HUES64 (cell line): Measurements from ENCODE around the gene NADSYN1.

Experiments
- H3K27ac ChIP-seq: 2 replicates; pipeline ENCODE4 v1.7.0; 2013; ENCODE audit warnings: low read depth, low read length, inconsistent platforms
- H3K27me3 ChIP-seq: 2 replicates; pipeline ENCODE4 v1.6.1; 2013; ENCODE audit warnings: mild to moderate bottlenecking, low read length; ENCODE audit not compliant: insufficient read depth
- H3K36me3 ChIP-seq: 2 replicates; pipeline ENCODE4 v1.6.1; 2013; ENCODE audit warnings: mild to moderate bottlenecking, low read length; ENCODE audit not compliant: insufficient read depth
- H3K4me1 ChIP-seq: 2 replicates; pipeline ENCODE4 v1.6.1; 2013; ENCODE audit warnings: mild to moderate bottlenecking, low read length, moderate library complexity; ENCODE audit not compliant: insufficient read depth
- H3K4me3 ChIP-seq: 2 replicates; pipeline ENCODE4 v1.5.1; 2013; ENCODE audit warnings: mild to moderate bottlenecking, low read length, moderate library complexity
- H3K9ac ChIP-seq: 2 replicates; pipeline ENCODE4 v1.6.1; 2013; ENCODE audit warnings: mild to moderate bottlenecking, low read depth, low read length
- H3K9me3 ChIP-seq: 2 replicates; pipeline ENCODE4 v1.6.1; 2013; ENCODE audit warnings: low read depth, low read length; ENCODE audit not compliant: insufficient read depth
- WGBS: fragments of 150-250, 120-280 bp; methylation state at CpG from one replicate; pipeline ENCODE4 v1.1.7; 2013; ENCODE audit warnings: missing lambda C conversion rate; 5-methylcytosine and 5-hydroxymethylcytosine counted together

NADSYN1 gene

GRCh38 chr11:71444811-71445210 is 8.2 kb upstream of the NADSYN1 start:
- H3K27ac ChIP-seq, result no peak overlapping the region
- H3K4me1 ChIP-seq, result peaks cover 9% of the 10 kb centered on the region; the same call in 1 of the 2 replicates
- 95% methylated on average over 6 of the region's 6 CpGs for WGBS
- no peak overlapping the region for H3K9ac ChIP-seq
- no peaks in the 10 kb centered on the region; the same call in 1 of the 2 replicates for H3K9me3 ChIP-seq
- no peak overlapping the region for H3K4me3 ChIP-seq
- peaks cover 76% of the 10 kb centered on the region for H3K36me3 ChIP-seq
- H3K27me3 ChIP-seq, result no peaks in the 10 kb centered on the region

GRCh38 chr11:71446150-71446549 is 6.9 kb upstream of the NADSYN1 start:
- Histone ChIP-seq H3K27ac (no peak overlapping the region), H3K9ac (no peak overlapping the region), H3K4me3 (peak overlapping the region; percentile 95; the same call in 1 of the 2 replicates), H3K27me3 (no peaks in the 10 kb centered on the region), H3K4me1 (peaks cover 9% of the 10 kb centered on the region; the same call in 1 of the 2 replicates), H3K36me3 (peaks cover 62% of the 10 kb centered on the region), H3K9me3 (no peaks in the 10 kb centered on the region; the same call in 1 of the 2 replicates)
- WGBS, result 67% methylated on average over 1 of the region's 1 CpG

GRCh38 chr11:71446942-71447688 is 5.9 kb upstream of the NADSYN1 start:
- Histone ChIP-seq H3K27ac (no peak overlapping the region), H3K4me3 (peak overlapping the region; percentile 95), H3K27me3 (no peaks in the 10 kb centered on the region), H3K9me3 (no peaks in the 10 kb centered on the region; the same call in 1 of the 2 replicates), H3K36me3 (peaks cover 53% of the 10 kb centered on the region), H3K4me1 (peaks cover 17% of the 10 kb centered on the region), H3K9ac (peak overlapping the region; percentile 50)
- WGBS, result 50% methylated on average over 9 of the region's 9 CpGs

DNA sequence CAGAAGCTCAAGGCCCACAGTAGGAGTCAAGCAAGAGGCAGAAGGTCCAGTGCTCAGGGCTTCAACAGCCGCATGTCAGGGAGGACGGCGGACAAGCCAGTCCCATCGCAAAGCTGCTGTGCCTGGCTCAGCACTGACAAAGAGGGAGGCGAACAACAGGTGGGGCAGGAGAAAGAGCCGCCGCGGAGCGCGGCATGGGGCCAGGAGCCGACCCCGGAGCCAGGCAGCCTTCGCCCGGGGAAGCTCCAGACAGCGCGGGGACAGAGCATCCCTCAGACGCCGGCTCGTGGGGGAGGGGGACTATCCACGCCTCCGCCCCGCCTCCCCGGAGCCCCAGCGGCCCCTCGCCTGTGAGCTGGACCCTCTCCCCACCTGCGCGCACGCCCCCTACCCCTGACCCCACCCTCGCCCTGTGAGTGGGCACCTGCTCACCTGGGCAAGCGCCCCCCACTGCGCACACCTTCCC is 5.2 kb upstream of the NADSYN1 start:
- no peaks in the 10 kb centered on the region; the same call in 1 of the 2 replicates for H3K9me3 ChIP-seq
- H3K4me1 ChIP-seq, result peaks cover 22% of the 10 kb centered on the region
- H3K36me3 ChIP-seq, result peaks cover 46% of the 10 kb centered on the region
- peak overlapping the region; percentile 38; the same call in 1 of the 2 replicates for H3K27ac ChIP-seq
- WGBS, result 1% methylated on average over 31 of the region's 31 CpGs
- H3K4me3 ChIP-seq, result peak overlapping the region; percentile 95
- peak overlapping the region; percentile 50 for H3K9ac ChIP-seq
- peaks cover 4% of the 10 kb centered on the region; the same call in 1 of the 2 replicates for H3K27me3 ChIP-seq

- Histone ChIP-seq H3K9ac (peak within 1 kb of the TSS; percentile 76), H3K27me3 (peaks cover 4% of the 10 kb centered on the region; the same call in 1 of the 2 replicates), H3K36me3 (peaks cover 39% of the 10 kb centered on the region), H3K9me3 (no peaks in the 10 kb centered on the region; the same call in 1 of the 2 replicates), H3K4me3 (peak within 1 kb of the TSS; percentile 95), H3K27ac (peak within 1 kb of the TSS; percentile 45), H3K4me1 (peaks cover 22% of the 10 kb centered on the region)
- under 1% methylated on average over 78 of the region's 78 CpGs for WGBS
These were observed 4.5 kb upstream of the NADSYN1 start, which contains the start of gene DHCR7 for GRCh38 chr11:71448257-71449171. Gene DHCR7 (minus strand): TSS chr11:71448393. CDS start chr11:71444952, 3,441 bp downstream.

- Histone ChIP-seq H3K4me1 (peaks cover 24% of the 10 kb centered on the region), H3K36me3 (peaks cover 28% of the 10 kb centered on the region), H3K9ac (0 out of 2 replicates have a peak overlapping the region, but pooled peaks have one; percentile 76), H3K27ac (no peak overlapping the region), H3K9me3 (no peaks in the 10 kb centered on the region; the same call in 1 of the 2 replicates), H3K27me3 (peaks cover 4% of the 10 kb centered on the region; the same call in 1 of the 2 replicates), H3K4me3 (peak overlapping the region; percentile 95)
- 13% methylated on average over 3 of the region's 6 CpGs for WGBS
These were observed 3.4 kb upstream of the NADSYN1 start for GRCh38 chr11:71449596-71449995.

GRCh38 chr11:71450507-71450906 is 2.5 kb upstream of the NADSYN1 start:
- Histone ChIP-seq H3K27me3 (peaks cover 4% of the 10 kb centered on the region; the same call in 1 of the 2 replicates), H3K27ac (no peak overlapping the region), H3K9me3 (no peaks in the 10 kb centered on the region; the same call in 1 of the 2 replicates), H3K4me1 (peaks cover 24% of the 10 kb centered on the region), H3K36me3 (peaks cover 26% of the 10 kb centered on the region), H3K9ac (no peak overlapping the region), H3K4me3 (no peak overlapping the region)
- 68% methylated on average over 2 of the region's 2 CpGs for WGBS

DNA sequence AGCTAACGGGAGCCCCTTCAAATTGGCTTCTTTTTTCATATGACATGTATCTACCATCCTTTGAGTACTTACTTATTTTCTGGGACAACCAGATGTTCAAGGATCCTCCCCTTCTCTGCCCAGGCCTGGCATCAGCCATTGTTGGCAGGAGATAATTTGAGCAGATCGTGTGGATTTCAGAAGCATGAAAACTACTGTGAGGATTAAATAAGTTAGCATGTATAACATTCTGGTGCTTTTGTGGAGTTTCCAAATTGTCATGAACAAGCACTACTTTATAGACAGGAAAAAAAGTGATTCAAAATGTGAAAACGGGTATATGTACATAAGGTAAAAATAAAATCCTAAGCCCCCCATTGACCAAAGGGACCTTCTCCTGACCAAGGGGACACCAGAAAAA is 2.1 kb upstream of the NADSYN1 start:
- Histone ChIP-seq H3K9ac (no peak overlapping the region), H3K27me3 (peaks cover 4% of the 10 kb centered on the region; the same call in 1 of the 2 replicates), H3K36me3 (peaks cover 26% of the 10 kb centered on the region), H3K9me3 (no peaks in the 10 kb centered on the region; the same call in 1 of the 2 replicates), H3K4me3 (no peak overlapping the region), H3K4me1 (peaks cover 24% of the 10 kb centered on the region), H3K27ac (no peak overlapping the region)
- 87% methylated on average over 2 of the region's 3 CpGs for WGBS

GRCh38 chr11:71451596-71452198 is 1.3 kb upstream of the NADSYN1 start:
- H3K27ac ChIP-seq, result no peak overlapping the region

More at GRCh38 chr11:71451596-71452198, 1.3 kb upstream of the NADSYN1 start:
- no peak overlapping the region for H3K9ac ChIP-seq
- no peaks in the 10 kb centered on the region for H3K9me3 ChIP-seq
- peaks cover 21% of the 10 kb centered on the region for H3K36me3 ChIP-seq
- peaks cover 22% of the 10 kb centered on the region for H3K4me1 ChIP-seq
- WGBS, result 44% methylated on average over 9 of the region's 9 CpGs
- peak overlapping the region; percentile 86 for H3K4me3 ChIP-seq
- peaks cover 4% of the 10 kb centered on the region; the same call in 1 of the 2 replicates for H3K27me3 ChIP-seq
